HG02588 (cell line): Measurements from ENCODE around the gene SLC9A1.

ENCODE experiments used
- ATAC-seq: cut with Tn5 transposase; IDR thresholded peaks from one replicate; pipeline ENCODE4 v1.9.1; 2021; ENCODE audit warnings: mild to moderate bottlenecking, moderate library complexity; ENCODE audit not compliant: unreplicated experiment

SLC9A1 gene

GRCh38 chr1:27084107-27084506, 70.8 kb downstream of the SLC9A1 start:
- no peak for ATAC-seq

GRCh38 chr1:27077968-27078367, 77.0 kb downstream of the SLC9A1 start:
- ATAC-seq = no peak

GRCh38 chr1:27076803-27077202, 78.1 kb downstream of the SLC9A1 start:
- ATAC-seq = no peak

GRCh38 chr1:27074175-27074780, 80.6 kb downstream of the SLC9A1 start:
- no peak for ATAC-seq

GRCh38 chr1:27071049-27071416, 83.9 kb downstream of the SLC9A1 start:
- no peak for ATAC-seq

- ATAC-seq = no peak
Observed at GRCh38 chr1:27070390-27071048, 84.4 kb downstream of the SLC9A1 start.

GRCh38 chr1:27068922-27069321, 86.0 kb downstream of the SLC9A1 start:
- no peak for ATAC-seq

GRCh38 chr1:27065999-27066630, 88.8 kb downstream of the SLC9A1 start:
- ATAC-seq = no peak

- ATAC-seq = no peak
Observed at GRCh38 chr1:27060891-27061290, 94.0 kb downstream of the SLC9A1 start.

GRCh38 chr1:27058966-27059669, 95.8 kb downstream of the SLC9A1 start:
- no peak for ATAC-seq

- no peak for ATAC-seq
Observed at GRCh38 chr1:27057801-27058625, 96.9 kb downstream of the SLC9A1 start.

- no peak for ATAC-seq
Observed at GRCh38 chr1:27057389-27057788, 97.5 kb downstream of the SLC9A1 start.

GRCh38 chr1:27053977-27054753, 100.8 kb downstream of the SLC9A1 start:
- no peak for ATAC-seq

- no peak for ATAC-seq
Observed at GRCh38 chr1:27052527-27052926, 102.4 kb downstream of the SLC9A1 start.

- no peak for ATAC-seq
Observed at GRCh38 chr1:27049607-27050006, 105.3 kb downstream of the SLC9A1 start.

GRCh38 chr1:27049100-27049499, 105.8 kb downstream of the SLC9A1 start:
- ATAC-seq = no peak
